CD4-positive, alpha-beta T cell treated with Interleukin-4 for 1 hour (primary cell): ENCODE results near the gene DIO3.
"Not testable (repeated sequence)": the region's sequence is repeated elsewhere in the genome, so short reads cannot be mapped to it uniquely, and the experiment has no call there.

Experiments used
- DNase-seq, 2 donors: peaks; one replicate each; pipeline ENCODE4 v3.0.0-alpha.2; 2020 to 2022

Gene DIO3

GRCh38 chr14:101543814-101544213 is 17.5 kb upstream of the DIO3 start:
- no peak for DNase-seq

GRCh38 chr14:101544550-101544949 is 16.7 kb upstream of the DIO3 start:
- no peak for DNase-seq

GRCh38 chr14:101546706-101547105 is 14.6 kb upstream of the DIO3 start:
- no peak for DNase-seq

GRCh38 chr14:101547107-101547738 is 14.1 kb upstream of the DIO3 start:
- no peak for DNase-seq

GRCh38 chr14:101547961-101548669 is 13.2 kb upstream of the DIO3 start:
- DNase-seq = no peak

GRCh38 chr14:101548710-101549109 is 12.6 kb upstream of the DIO3 start:
- DNase-seq = no peak

- DNase-seq = no peak
Observed at GRCh38 chr14:101549154-101549553, 12.1 kb upstream of the DIO3 start.

GRCh38 chr14:101550202-101550912 is 10.9 kb upstream of the DIO3 start:
- not testable (repeated sequence) for DNase-seq

- no peak for DNase-seq
Observed at GRCh38 chr14:101551729-101552595, 9.3 kb upstream of the DIO3 start.

- DNase-seq = no peak
Observed at GRCh38 chr14:101552786-101553231, 8.5 kb upstream of the DIO3 start.

GRCh38 chr14:101553393-101553792 is 7.9 kb upstream of the DIO3 start:
- DNase-seq = no peak

GRCh38 chr14:101553931-101554330 is 7.4 kb upstream of the DIO3 start:
- DNase-seq = no peak

GRCh38 chr14:101554991-101555668 is 6.2 kb upstream of the DIO3 start:
- DNase-seq = no peak

GRCh38 chr14:101555669-101556043 is 5.6 kb upstream of the DIO3 start:
- DNase-seq = not testable (repeated sequence)

GRCh38 chr14:101556131-101556530 is 5.2 kb upstream of the DIO3 start:
- DNase-seq = no peak

GRCh38 chr14:101556566-101557320 is 4.6 kb upstream of the DIO3 start:
- no peak for DNase-seq

- DNase-seq = no peak
Observed at GRCh38 chr14:101557321-101557695, 4.0 kb upstream of the DIO3 start.

GRCh38 chr14:101557811-101558738 is 3.2 kb upstream of the DIO3 start:
- DNase-seq = no peak

- DNase-seq = no peak
Observed at GRCh38 chr14:101558739-101559240, 2.5 kb upstream of the DIO3 start.

- no peak for DNase-seq
Observed at GRCh38 chr14:101559250-101559623, 2.1 kb upstream of the DIO3 start.
